Fibroblast of gingiva (primary cell): ENCODE measurements around the gene CACNA1C.
A peak's percentile ranks its signal among the peaks of the same experiment; 100 is the strongest.

Source experiments
- DNase-seq: peaks from one replicate; pipeline ENCODE4 v3.0.0-alpha.2; 2011; ENCODE audit warnings: low read depth

CACNA1C gene

GRCh38 chr12:2520722-2521246, 468.0 kb downstream of the CACNA1C start:
- no peak for DNase-seq

GRCh38 chr12:2523317-2523716, 470.5 kb downstream of the CACNA1C start:
- no peak for DNase-seq

- DNase-seq: no peak
Observed at GRCh38 chr12:2523844-2524243, 471.1 kb downstream of the CACNA1C start.

DNA sequence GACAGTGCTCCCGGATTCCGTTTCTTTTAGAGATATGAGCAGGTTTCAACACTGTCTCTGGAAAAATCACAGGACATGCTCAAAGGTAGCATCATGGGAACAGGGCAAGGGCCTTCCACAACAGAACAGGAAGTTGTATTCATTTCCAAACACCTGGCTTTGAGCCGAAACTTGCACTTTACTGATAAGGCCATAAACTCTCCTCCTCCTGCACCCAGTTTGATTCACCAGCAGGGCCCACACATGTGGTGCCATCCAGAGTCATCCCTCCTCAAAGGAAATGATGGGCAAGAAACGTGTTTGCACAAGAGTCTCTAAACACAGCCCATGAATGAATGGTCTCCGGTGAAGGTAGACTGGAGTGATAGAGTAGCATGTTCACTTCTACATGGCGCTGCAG, 473.6 kb downstream of the CACNA1C start:
- no peak for DNase-seq

DNA sequence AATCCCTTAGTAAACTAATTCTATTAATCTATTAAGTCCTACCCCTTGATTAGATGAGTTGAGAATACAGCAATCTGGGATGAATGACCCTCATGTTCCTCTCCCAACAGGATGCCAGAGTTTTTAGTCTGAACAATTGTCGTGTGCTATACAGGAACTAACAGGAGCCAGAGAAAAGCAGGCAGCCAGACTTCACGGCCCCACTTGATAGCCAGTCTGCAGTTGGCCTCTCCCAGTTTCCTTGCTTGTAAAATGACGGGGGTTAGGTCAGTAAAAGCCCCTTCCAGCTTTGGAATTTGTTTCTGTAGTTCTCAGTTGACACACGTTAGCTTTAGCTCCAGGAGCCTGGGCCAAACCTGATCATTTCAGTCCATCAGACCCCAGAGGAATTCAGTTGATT, 475.2 kb downstream of the CACNA1C start:
- no peak for DNase-seq

GRCh38 chr12:2529807-2530206, 477.0 kb downstream of the CACNA1C start:
- DNase-seq: no peak

DNA sequence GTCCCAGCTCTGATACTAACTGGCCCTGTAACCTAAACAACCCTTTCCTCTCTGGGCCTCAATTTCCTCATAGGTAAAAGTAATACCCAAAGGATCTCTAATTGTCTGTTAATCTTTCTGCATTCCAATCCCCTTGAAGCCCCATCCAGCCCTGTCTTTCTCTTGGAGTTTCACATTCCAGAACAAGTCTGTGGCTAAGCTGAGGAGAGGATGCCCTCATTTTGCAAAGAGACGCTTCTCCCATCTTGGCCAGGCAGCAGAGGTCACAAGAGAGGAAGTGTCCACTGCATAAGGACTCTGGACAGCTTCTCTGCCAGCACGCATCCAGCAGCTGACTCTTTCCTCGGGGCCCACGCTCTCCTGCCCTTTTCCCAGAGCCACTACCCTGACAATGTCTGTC, 478.6 kb downstream of the CACNA1C start:
- no peak for DNase-seq

GRCh38 chr12:2533036-2533435, 480.2 kb downstream of the CACNA1C start:
- no peak for DNase-seq

GRCh38 chr12:2535583-2536204, 482.9 kb downstream of the CACNA1C start:
- DNase-seq: no peak

DNA sequence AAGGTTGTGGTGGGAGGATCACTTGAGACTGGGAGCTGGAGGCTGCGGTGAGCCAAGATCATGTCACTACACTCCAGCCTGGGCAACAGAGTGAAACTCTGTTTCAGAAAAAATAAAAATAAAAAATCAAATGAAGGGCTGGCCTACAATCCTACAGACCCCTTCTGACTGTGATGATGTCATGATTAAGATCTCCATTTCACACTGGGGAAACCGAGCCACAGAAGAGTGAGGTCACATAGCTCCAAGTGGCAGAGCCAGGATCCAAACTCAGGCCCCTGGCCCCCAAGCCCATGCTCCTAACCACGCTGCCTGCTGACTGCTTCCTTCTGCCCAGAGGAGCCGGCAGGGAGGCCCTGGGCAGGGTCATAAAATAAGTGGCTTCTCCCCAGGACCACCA, 483.9 kb downstream of the CACNA1C start:
- no peak for DNase-seq

DNA sequence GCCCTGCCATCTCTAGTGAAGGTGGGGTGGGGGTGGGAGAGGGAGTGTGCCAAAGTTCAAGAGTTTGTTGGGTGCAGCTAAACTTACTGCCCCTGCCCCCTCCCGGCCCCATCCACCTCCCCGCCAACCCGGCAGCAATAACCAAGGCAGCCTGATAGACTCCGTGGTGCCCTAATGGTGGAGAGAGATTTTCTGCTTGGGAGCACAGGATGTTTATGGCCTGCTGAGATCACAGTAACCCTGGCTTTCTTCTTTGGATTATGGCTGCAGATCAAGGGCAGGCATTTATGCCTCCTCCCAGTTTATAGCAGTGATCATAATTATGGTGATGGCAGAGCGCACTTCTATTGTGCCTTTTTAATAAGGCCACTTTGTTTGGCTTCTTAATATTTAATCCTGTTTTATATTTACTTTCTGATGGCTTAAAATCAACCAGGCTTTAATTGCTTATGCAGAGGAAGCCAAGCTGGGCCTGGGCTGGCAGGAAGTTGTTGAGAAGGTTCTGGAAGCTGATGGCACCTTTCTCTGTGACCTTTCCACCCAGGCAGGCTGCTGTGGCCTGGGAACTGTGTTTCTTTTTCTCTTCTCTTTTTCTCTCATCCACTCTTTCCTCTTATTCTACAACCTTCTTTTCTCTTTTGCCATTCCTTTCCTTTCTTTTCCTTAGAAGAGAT, 485.2 kb downstream of the CACNA1C start:
- DNase-seq: no peak

DNA sequence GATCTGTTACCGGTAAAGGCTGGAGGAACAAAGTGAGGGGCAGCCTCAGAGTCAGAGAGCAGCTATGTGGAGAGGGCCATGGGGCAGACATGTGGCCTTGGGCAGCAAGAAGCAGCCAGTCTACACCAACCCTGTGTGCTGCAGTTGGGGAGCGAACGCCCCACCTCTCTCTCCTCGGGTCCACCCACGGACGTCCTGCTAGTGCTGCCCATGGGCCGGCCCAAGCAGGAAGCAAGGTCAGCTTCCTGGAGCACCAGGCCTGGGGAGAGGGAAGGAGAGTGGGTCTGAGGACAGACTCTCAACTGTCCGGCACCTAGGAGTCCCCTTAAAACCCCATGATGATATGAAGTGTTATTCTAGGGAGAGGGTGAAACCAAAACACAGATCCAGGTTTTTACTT, 487.2 kb downstream of the CACNA1C start:
- no peak for DNase-seq

GRCh38 chr12:2540535-2540941, 487.8 kb downstream of the CACNA1C start:
- DNase-seq: no peak

- no peak for DNase-seq
Observed at GRCh38 chr12:2541631-2542204, 488.9 kb downstream of the CACNA1C start.

- no peak for DNase-seq
Observed at GRCh38 chr12:2543801-2544200, 491.0 kb downstream of the CACNA1C start.

DNA sequence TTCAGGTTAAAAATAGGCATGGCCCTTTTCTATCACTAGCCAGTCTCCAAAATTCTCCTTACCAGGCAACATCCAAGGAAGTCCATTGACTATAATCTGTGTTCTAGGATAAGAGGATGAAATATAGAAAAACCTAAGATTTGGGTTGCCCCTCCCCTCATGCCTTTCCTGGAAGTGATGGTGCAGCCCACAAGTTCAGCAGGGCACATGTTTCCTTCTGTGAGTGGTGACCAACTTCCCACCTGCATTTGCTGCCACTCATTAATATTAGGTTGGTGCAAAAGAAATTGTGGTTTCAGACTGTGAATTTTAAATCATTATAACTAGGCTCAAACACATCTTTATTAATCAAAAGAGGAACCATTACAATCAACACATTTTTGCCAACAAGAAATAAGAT, 491.4 kb downstream of the CACNA1C start:
- DNase-seq: no peak

DNA sequence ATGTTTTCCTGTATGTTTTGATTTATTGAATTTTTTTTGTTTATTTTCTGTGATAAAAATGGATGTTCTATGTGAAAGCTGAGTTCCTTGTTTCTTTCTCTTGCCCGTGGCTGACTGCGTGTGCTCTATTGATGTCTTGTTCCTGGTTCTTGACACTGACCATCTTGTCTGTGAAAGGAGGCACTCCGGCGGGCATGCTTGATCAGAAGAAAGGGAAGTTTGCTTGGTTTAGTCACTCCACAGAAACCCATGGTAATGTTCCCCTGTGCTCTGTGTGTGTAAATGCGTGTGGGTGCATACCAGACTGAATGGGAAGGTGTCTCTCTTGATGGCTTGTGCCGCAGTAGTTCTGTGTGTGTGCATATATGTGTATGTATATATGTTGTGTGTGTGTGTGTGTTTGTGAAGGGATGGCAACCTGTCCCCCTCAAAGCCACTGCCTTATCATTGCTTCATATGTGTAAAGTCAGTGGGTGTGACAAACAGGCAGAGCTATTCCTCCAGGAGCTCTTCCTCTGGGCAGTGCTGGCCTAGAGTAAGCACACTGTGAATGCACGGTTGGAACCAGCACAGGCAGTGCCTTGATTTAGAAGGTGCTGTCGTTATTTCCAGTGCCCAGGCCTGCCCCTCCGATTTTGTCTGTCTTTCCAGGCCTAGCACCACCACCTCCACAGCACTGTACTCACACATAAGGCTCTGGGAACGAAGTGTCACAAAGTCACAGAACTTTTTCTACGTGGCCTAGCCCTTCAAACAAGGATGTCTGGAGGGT, 494.7 kb downstream of the CACNA1C start:
- no peak for DNase-seq

DNA sequence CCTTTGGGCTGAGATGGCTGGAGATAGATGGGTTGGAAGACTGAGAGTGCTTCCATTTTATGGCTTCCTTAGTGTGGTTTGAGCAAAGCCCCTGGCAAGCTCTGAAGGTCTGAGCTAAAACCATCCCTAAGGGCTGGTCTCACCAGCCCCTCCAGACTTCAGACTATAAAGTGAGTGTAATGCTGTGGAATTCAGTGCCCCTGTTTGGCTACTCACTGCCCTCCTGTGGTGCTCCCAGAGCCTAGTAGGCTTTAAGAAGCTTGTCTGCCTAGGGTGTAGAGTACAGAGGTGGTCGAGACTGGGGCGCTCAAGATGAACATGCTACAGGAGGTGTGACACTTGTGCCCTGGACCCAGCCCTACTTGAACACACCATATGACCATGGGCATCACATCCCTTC, 495.3 kb downstream of the CACNA1C start:
- no peak for DNase-seq

DNA sequence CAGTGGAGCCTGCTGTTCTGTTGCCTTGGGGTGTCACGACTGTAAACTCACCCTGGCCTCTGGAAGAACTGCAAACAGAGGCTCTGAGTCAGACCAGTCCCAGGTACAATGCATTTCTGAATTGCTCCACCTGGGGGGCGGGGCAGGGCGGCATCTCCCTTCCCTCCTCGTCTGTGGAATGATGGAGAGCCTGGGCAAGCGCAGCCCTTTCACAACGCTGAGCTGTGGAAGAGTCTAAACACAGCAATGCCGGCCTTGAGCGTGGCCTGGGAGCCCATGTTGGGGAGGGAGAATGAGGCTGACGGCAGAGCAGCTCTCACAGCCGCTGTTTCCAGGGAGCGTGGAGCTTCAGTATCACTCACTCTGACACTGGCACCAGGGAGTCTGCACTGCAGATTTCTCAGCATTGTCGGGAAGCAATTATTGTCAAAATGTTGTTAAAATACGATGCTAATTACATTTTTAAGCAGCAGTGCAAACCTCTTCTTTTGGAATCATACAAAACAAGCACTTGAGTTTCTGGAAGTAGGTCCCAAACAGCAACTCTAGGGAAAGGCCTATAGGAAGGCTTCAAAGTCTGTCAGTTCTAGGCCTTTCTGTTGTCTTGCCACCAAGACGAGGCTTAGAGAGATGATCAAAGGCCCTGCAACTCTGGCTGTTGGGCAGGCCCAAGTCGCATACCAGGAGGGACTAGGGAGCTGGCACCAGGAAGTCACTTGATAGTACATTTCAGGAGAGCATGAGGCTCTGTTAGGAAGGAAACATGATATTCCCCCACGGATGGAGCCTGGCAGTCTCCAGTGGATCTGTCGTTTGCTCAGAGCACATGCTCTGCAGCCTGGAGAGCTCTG, 498.0 kb downstream of the CACNA1C start:
- peak; percentile 36 for DNase-seq

GRCh38 chr12:2551412-2551900, 498.7 kb downstream of the CACNA1C start:
- no peak for DNase-seq

GRCh38 chr12:2552000-2552756, 499.4 kb downstream of the CACNA1C start:
- no peak for DNase-seq
